Stimulated activated CD8-positive, alpha-beta memory T cell treated with anti-CD3 and anti-CD28 coated beads, Interleukin-2, amount 100 ng/mL, for 48 hours (primary cell): Measurements from ENCODE around the gene XCL2.
A peak's percentile ranks its signal among the peaks of the same experiment; 100 is the strongest.
"Not testable (repeated sequence)": the region's sequence is repeated elsewhere in the genome, so short reads cannot be mapped to it uniquely, and the experiment has no call there.

Source experiments
- DNase-seq, 2 donors: peaks; one replicate each; pipeline ENCODE4 v3.0.0-alpha.2; 2020; ENCODE audit warnings: low read depth in 2 of 2

The XCL2 gene

DNA sequence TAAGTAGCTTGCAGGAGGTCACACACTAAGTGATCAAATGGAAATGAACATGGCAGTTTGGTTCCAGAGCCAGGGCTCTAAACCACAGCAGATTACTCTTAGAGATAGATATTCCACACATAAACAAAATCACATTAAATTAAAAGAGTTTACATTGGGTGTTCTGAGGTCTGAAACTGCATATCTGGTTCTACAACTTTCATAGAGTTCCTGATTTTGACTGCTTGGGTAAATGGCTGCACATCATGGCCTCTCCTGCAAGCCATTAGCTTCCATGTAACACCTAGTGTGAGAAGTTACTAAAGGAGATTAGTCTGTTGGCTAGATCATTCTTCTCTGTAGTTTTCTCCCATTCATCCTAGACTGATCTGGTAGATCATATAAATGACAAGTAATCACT, 12.8 kb upstream of the XCL2 start:
- DNase-seq: no peak

DNA sequence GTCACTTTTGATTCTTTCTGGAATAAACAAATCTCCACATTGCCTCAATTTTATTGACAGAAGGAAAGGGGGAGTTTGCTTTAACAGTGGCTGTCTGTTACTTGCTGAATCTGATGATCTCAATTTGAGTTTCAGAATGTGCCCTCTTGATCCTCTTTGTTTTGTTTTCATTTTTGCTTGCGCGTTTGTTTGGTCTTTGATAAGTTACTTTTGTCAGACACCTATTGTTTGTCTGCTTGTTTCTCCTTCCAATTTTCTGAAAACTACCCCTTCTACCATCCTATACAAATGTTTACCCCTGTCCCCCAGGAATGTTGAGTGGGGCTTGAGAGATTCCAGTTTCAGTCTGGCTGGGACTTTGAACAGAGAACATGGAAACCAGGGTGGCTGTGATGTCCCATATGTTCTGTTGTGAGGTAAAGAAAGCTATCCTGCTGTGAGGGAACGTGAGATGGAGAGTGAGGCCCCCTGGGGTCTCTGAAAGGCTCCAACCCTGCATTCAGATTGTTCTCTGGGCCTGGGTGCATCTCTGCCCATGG, 11.8 kb upstream of the XCL2 start:
- no peak for DNase-seq

DNA sequence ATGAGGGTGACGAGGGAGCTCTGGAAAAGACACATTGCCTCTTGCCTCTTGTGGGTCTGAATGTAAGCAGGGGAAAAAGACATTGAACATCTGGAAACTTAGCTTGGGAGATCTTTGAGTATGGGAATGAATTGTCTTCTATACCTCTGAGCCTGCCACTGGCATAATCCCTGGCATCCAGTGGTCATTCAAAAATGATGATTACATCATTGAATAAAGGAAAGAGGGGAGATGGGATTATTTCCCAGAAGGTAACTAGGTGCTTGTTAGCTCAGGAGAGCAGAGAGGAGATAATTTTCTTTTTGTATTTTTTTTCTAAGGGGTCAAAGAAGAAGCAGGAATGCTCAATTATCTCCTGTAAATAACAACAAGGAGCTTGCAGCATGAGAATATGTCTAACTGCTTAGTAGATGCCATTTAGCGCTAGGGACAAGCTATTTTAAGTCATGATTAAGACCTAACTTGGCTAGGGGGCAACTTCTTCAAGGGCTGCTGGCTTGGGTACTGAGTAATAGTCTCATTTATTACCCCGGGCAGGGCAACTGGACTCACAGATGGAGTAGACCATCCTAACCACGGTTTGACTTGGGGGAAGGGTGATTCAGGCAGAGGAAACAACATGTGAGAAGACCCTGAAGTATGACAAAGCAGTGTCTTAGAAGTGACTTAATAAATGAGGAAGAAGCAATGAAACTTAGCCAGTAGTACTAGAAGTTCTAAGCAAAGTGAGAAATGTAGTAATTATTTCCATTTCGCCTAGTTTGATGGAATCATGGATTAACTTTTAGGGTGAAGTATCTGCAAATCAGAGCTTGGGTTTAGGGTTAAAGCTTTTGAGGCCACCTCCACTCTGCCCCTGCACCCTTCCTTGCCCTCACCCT, 11.0 kb upstream of the XCL2 start:
- no peak for DNase-seq

DNA sequence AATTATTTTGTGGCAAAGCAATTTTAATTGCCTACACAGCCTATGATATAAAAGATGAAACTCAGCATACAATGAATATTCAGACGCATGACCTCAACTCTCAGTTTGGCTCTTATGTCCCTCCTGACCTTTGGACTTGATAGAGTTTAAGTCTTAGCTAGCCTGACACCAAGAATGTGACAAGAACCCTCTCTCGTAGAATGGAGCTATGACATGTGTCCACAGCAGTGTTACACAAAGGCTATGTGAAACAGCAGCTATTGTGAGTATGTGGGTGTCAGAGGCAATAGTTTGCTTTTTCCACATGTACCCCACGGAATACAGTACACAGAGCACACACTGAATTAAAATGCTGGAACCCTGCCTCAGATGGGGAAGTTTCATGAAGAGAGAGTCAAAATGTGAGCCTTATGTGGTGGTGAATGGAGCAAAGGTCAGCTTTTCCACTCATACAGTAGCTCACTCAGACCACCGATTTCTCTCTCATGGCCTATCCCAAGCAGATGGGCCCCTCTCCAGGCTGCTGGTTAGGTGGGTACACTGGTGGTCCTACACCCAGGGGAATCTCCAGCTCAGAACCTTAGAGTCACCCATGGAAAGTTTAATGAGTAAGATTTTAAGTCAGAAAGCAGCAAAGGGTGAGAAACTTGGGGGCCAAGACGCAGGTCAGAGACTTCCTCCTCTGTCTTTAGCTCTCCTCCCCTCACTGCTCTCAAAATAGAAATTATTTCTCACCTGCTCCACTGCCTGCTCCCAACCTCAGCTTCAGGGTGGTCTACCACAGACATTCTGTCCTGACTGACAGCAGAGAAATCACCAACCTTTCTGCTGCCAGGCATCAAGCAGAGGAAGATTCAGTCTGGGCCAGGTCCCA, 10.1 kb upstream of the XCL2 start:
- peak in 1 of 2 donors; percentile 34 for DNase-seq

DNA sequence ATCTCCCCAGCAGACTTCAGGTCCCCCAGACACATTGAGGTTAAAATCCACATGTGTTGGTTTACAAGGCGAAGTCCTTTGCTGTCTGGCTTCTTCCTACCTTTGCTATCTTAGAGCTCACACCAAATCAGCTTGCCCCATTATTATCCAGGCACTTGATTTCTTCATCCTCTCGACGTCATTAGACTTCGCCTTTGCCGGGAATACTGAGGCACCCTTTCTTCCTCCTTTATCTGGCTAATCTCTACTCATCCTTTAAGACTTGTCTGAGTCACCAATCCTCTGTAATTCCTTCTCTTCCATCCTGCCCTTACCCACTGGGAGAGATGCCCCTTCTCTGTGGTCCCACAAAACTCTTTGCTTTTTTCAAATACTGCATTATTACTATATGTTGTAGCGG, 9.2 kb upstream of the XCL2 start:
- DNase-seq: no peak

DNA sequence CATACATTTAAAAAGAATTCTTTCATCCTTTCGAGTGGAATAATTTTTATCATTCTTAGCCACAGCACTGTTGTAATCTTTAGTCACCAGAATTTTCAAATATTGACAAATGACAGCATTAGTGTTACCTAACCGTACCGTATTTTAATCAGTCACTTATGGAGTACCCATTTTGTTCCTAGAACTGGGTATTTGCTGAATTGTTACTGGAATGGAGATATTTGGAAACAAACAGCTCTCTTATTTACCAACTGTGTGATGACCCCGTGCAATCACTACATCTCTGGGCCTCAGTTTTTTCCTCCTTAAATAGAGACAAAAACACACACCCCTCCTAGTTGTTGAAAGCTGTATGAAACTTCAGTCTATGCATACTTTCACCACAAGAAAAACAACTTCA, 7.9 kb upstream of the XCL2 start:
- no peak for DNase-seq

DNA sequence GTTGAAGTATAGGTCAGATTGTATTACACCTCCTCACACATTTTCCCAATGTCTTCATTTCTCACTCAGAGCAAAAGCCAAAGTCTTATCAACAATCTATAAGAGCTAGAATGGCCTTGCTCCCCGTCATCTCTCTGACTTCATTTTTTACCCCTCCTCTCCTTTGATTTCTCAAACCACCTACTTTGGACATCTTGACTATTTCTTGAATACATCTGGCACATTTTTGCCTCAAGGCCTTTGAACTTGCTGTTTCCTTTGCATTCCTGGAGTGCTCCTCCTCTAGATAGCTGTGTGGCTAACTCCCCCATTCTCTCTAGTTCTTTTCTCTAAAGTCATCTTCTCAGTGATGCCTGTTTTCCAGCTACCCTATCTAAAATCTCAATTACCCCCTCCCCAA, 7.2 kb upstream of the XCL2 start:
- DNase-seq: no peak

DNA sequence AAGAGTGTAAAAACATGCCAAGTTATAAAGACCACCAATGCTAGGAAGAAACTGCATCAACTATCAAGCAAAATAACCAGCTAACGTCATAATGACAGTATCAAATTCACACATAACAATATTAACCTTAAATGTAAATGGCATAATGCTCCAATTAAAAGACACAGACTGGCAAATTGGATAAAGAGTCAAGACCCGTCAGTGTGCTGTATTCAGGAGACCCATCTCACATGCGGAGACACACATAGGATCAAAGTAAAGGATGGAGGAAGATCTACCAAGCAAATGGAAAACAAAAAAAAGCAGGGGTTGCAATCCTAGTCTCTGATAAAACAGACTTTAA, 2.7 kb upstream of the XCL2 start:
- DNase-seq: not testable (repeated sequence)

DNA sequence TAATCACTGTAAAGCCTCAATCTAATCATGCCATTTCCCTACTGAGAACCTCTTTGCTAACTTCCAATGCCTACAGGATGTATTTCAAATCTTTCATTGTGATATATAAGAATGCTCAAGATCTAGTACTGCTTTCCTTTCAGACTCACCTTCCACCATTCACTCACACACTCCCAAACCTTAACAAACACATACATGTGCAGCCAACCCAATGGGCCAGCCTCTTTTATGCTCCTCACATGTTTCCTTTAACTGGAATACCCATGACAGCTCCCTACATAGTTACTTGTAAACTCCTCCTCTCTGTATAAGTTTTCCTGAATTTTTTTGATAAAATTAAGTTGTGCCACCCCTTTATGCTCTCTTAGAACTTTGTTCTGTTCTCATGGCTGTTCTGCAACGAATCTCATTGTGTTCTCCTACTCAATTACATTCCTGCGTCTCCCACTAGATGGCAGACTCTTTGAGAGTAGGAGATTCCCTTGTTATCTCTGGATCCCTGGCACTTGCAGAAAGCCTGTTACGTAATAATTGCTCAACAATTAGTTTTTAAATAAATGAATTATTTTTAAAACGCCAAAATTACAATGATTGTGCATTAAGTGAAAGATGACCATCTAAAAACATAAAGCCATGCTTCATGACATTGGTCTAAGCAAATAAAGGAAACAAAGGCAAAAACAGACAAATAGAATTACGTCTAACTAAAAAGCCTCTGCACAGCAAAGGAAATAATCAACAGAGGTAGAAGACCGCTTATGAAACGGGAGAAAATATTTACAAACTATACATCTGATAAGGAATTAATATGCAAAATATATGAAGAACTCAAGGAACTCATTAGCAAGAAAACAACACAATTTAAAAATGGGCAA, 2.1 kb upstream of the XCL2 start:
- not testable (repeated sequence) for DNase-seq

DNA sequence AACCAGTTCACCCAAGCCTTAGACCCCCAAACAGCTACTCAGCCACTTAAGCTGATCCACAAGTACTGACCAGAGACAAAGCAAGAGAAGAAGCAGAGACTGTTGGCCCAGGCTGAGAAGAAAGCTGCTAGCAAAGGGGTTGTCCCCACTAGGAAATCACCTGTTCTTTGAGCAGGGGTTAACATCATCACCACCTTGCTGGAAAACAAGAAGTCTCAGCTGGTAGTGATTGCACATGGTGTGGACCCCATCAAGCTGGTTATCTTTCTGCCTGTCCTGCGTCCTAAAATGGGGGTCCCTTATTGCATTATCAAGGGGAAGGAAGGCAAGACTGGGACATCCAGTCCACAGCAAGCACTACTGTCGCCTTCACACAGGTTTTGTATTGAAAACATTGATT, 819 bp downstream of the XCL2 start:
- not testable (repeated sequence) for DNase-seq

DNA sequence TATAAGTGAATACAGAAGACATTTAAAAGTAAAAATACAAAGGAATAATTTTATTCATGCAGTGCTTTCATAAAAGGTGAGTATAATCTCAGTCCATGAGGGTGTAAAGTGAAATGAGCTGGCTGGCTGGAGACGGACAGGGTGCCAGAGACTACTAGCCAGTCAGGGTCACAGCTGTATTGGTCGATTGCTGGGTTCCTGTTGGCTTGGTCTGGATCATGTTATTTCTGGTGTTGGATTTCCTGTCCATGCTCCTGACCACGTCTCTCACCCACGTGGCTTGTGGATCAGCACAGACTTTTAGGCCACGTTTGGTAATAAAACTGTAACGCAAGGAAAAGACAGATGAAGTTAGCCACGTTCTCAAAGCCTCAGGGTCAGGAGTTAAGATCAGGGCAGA, 3.0 kb downstream of the XCL2 start:
- DNase-seq: not testable (repeated sequence)

DNA sequence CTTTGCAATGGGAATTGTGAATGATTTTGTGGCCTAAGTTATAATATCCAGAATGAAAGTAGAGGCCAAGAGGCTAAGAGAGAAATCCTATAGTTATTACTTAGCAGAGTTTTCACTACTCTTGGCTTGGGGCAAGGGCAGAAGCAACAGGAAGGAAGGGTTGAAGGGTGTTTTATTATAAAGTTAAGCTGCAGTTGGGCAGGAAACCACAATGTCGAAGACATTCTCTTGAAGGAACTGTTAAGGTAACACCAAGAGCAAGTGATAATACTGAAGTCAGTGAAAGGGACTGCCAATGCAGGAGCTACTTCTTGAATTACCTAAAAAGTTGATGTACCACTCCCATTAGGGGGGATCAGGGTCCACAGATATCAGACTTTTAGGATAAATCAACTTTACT, 8.3 kb downstream of the XCL2 start:
- no peak for DNase-seq

DNA sequence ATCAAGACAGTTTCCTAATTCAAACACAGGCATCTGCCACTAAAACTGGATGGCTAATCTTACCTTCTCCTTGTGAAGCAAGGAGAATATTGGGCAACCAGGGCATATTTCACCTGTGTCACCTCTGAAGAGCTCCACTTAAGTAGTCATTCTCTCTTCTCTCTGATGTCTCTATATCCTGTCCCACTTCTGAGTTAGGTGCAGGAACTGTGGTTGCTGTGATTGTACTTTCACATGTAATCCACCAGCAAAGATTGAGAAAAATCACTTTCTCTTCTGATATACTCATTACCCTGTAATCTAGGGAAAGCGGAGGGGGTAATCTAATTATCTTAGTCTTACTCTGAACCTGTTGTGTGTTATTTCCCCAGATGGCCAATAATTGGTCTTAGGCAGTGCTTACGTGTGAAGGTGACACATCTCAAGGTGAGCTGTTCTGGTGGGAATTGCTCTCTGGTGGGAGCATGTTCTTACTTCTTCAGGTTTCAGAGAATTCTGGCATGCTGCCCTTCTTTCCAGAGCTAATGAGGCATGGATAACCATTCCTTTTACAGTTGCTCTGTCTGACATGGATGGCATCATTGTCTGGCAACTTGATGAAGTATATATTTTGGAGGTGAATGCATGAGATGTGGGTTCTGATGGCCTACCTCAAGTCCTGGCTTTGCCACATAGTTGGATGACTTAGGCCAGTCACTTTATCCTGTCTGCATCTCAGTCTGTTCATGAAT, 12.0 kb downstream of the XCL2 start:
- DNase-seq: no peak

DNA sequence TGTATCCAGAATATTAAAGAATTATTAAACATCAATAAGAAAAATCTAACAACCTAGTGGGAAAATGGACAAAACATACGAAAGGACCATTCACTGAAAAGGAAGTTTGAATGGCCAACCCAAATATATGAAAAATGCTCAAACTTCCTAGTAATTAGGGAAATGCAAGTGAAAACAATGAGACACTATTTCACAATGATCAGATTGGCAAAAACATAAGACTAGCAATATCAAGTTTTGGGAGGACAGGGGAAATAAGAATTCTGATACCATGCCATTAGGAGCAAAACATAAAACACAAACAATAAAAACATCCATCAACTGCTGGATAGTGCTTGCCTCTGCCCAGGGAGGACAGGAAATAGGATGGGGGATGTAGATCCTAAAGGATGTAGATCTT, 14.3 kb downstream of the XCL2 start:
- DNase-seq: no peak

DNA sequence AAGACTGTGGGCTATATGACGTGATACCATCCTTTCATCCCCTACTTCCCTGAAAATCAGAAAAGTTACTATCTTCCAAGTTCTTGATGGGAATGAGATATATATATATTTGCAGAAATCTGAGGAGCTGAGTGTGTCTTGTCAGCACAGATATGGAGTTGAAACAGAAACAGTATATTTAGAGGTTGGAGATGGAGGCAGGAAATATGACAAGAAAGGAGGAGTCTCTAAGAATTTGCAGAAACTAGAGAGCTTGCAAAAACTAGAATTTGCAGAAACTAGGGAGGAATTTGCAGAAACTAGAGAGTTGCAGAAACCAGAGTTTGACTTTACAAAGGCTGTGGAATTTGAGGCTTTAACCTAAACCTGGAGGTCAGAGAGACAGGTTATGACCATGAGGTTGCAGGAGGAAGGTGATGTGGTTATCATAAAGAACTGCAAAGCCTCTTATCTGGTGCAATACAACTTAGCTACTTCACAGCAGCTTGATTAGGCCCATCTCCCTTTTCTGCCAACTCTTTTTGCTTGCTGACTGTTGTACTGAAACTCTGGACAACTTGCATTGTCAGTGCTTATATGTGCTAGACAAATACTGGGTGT, 22.3 kb downstream of the XCL2 start:
- no peak for DNase-seq

DNA sequence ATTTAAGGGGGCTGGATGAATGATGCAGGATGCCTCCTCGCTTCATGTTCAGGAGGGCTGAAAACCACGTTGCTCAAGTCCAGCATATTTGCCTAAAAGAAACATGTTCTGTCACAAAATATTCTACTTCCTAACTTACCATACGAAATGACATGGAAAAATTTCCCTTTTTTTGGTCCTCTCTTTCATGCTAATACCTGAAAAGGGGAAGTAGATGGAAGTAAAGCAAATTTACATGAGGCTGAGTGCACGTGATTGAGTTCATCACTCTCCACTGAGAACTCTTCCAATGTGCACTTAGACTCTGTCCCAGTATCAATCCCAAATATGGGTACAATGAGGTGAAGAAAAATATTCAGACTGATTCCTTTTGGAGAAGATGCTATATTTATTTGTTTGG, 23.0 kb downstream of the XCL2 start:
- no peak for DNase-seq

DNA sequence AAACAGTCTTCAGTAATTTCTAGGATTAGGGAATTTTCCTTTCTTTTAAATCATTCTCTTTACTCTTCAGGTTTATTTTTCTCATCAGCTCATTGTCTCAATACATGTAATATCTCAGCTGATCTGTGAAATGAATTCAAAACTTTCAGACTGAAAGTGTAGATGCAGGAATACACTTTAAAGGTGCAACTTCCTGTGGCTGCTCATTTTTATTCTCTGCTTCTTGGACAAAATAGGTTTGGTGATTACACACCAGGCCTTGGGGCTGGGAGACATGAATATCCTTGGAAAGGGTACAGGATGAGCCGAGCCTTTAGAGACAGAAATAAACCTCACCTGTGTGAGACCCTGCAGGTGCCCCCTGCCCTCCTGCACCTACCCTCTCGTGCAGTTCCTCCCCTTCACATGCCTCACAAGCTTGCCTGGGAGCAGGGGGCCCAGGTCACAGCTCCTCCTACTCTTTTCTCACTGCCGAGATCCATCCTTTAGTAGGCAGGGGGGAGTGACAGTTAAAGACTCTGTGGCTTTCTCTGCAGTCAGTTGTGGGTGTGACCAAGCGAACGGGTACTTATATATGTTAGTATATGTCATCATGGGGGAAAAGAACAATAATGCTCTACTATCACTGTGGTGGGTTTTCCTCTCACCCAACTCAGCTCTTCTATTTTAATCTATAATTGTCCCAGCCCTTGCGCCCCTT, 23.6 kb downstream of the XCL2 start:
- DNase-seq: peak; percentile 36 to 51

DNA sequence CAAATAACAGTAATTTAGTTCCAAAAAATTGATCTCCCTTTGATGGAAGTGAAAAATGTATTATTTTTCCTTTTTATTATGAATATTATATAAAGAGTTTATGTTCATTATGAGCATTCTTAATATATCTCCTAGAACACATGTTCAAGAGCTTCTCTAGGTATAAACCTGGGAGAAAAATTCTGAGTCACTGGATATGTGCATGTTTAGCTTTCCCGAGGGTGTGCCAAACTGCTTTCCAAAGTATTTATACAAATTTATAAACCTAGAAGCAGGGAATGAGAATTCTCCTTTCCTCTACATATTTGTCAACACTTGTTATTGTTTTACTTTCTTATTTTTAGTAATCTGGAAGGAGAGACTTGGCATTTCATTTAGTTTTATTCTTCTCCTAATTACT, 25.0 kb downstream of the XCL2 start:
- no peak for DNase-seq

DNA sequence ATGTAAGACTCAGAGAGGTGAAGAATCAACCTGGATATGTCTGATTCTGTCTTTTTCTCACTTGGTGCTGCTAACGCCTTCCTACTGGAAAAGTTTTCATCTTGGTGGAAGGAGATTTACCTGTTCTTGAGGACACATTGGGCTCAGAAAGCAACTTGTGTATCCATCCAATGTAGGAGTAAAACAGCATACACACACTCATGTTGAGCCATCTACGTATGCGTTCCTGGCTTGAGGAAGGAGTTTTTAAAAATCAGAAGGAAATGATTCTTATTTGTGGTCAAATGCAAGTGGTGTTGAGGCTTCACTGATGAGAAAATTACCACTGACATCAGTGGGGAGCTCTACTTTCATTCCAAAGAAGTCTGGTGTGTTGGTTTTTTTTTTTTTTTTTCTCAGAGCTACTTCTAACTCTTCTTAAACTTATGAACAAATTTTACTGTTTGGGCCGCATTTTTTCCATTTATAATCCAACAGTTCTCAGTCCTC, 25.6 kb downstream of the XCL2 start:
- DNase-seq: no peak

DNA sequence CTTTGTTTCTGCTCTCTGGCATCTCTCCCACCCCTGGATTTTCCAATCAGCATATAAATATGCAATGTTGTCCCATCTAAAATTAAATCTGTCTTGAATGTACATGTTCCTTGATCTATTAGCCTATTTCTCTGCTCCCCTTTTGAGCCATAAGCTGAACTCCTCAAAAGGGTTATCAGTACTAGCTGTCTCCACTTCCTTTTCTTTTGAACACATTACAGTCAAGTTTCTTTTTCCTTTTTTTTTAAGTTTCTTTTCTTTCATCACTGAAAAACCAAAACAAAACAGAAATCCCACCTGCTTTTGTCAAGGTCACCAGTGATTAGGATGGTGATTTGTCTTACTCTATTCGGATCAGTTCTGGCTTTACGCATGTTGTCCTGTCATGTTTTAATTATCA, 29.3 kb downstream of the XCL2 start:
- DNase-seq: no peak
